Endothelial cell of umbilical vein (primary cell): Measurements from ENCODE around the gene MYH15. TPM values are rescaled to one million over a fixed set of nuclear protein-coding genes. Genes with fewer than 3 reads are reported as not detected.
A peak's percentile ranks its signal among the peaks of the same experiment; 100 is the strongest.

Experiments
- BruUV-seq: library from RNA; stranded (reverse); fragments of 400-500 nt; replicated peaks from 2 replicates; lab custom pipeline; 2021; lab: Mats Ljungman, UMichigan
- CTCF ChIA-PET: fragments of 300-600, 350-600 bp; sonication (Branson Sonifier 250); formaldehyde crosslinking; loops from one replicate; lab custom pipeline; 2021; ENCODE audit warnings: antibody characterized with exemption, inconsistent platforms; lab: Charles Lee
- POLR2A ChIA-PET: fragments of 300-600, 350-600 bp; sonication (Branson Sonifier 250); formaldehyde crosslinking; loops from one replicate; lab custom pipeline; 2021; ENCODE audit warnings: antibody characterized with exemption, inconsistent platforms; lab: Charles Lee
- DNase-seq: peaks from one replicate; pipeline ENCODE4 v3.0.0-alpha.2; 2011; ENCODE audit warnings: low read depth, low spot score
- FAIRE-seq: peaks from 2 replicates; lab custom pipeline; 2011; peaks lifted over from hg19 to GRCh38; lab: Jason Lieb, UNC
- H2AFZ ChIP-seq: 2 replicates; pipeline ENCODE4 v1.6.0; 2012; ENCODE audit warnings: low read depth, low read length, control low read depth, inconsistent platforms
- H3K27ac ChIP-seq: 2 replicates; pipeline ENCODE4 v1.5.1; 2011; ENCODE audit warnings: low read depth, mild to moderate bottlenecking, control low read depth, low read length, moderate library complexity; ENCODE audit not compliant: insufficient read depth
- H3K27me3 ChIP-seq, 2 experiments: 2 replicates each; pipeline versions ENCODE4 v1.6.0 to v1.6.1; 2011; ENCODE audit warnings: low read length in 2 of 2, mixed read lengths in 1 of 2; ENCODE audit not compliant: control insufficient read depth in 2 of 2, insufficient read depth in 2 of 2
- H3K36me3 ChIP-seq, 2 experiments: 2 replicates in 1 of 2; 3 replicates in 1 of 2; pipeline ENCODE4 v1.5.1; 2011; ENCODE audit warnings: low read length in 2 of 2, mild to moderate bottlenecking in 1 of 2, moderate library complexity in 1 of 2; ENCODE audit not compliant: control insufficient read depth in 2 of 2, insufficient read depth in 2 of 2; ENCODE audit errors: extremely low read depth in 1 of 2
- H3K4me1 ChIP-seq: 3 replicates; pipeline ENCODE4 v1.5.1; 2011; ENCODE audit warnings: mild to moderate bottlenecking, low read length; ENCODE audit not compliant: control insufficient read depth, insufficient read depth; ENCODE audit errors: extremely low read depth
- H3K4me2 ChIP-seq: 2 replicates; pipeline ENCODE4 v1.6.1; 2011; ENCODE audit warnings: low read length, control low read depth, mixed read lengths; ENCODE audit not compliant: insufficient read depth
- H3K4me3 ChIP-seq, 3 experiments: fragments of 200-600 bp in 1 of 3; sonication (generic), shearing (Covaris generic) in 1 of 3; replicated peaks in 1 of 3; 2 replicates each; pipeline ENCODE4 v1.5.1; 2011 to 2016; ENCODE audit warnings: control low read depth in 3 of 3, low read length in 3 of 3, mild to moderate bottlenecking in 2 of 3, inconsistent platforms in 1 of 3, low read depth in 1 of 3, moderate library complexity in 1 of 3; ENCODE audit not compliant: insufficient read depth in 1 of 3
- H3K79me2 ChIP-seq: 2 replicates; pipeline ENCODE4 v1.6.0; 2012; ENCODE audit warnings: low read length, inconsistent platforms; ENCODE audit not compliant: control insufficient read depth, insufficient read depth
- H3K9ac ChIP-seq: replicated peaks from 2 replicates; pipeline ENCODE3; 2011; ENCODE audit warnings: low read length, control low read depth; ENCODE audit not compliant: insufficient read depth; ENCODE audit errors: extremely low read depth
- H3K9me1 ChIP-seq: replicated peaks from 3 replicates; pipeline ENCODE4 v1.6.0; 2011; ENCODE audit warnings: mild to moderate bottlenecking, low read length; ENCODE audit not compliant: control insufficient read depth, insufficient read depth; ENCODE audit errors: extremely low read depth
- H3K9me3 ChIP-seq: replicated peaks from 2 replicates; pipeline ENCODE4 v1.5.1; 2012; ENCODE audit warnings: low read length, inconsistent platforms; ENCODE audit not compliant: control insufficient read depth, insufficient read depth
- H4K20me1 ChIP-seq: replicated peaks from 2 replicates; pipeline ENCODE3; 2011; ENCODE audit warnings: mild to moderate bottlenecking, low read length; ENCODE audit not compliant: control insufficient read depth, insufficient read depth; ENCODE audit errors: extremely low read depth
- CTCF ChIP-seq, 2 donors: IDR thresholded peaks; 1 replicate in 1 of 2; 2 replicates in 1 of 2; pipeline ENCODE4 v1.5.1; 2011; ENCODE audit warnings: low read length in 2 of 2, mild to moderate bottlenecking in 2 of 2, moderate library complexity in 2 of 2, control low read depth in 1 of 2, inconsistent platforms in 1 of 2, low read depth in 1 of 2; ENCODE audit not compliant: insufficient read depth in 1 of 2; ENCODE audit errors: extremely low read depth in 1 of 2
- FOS ChIP-seq: IDR thresholded peaks from 2 replicates; pipeline ENCODE4 v1.6.1; 2011; ENCODE audit warnings: mild to moderate bottlenecking, low read length, moderate library complexity, borderline replicate concordance; ENCODE audit not compliant: insufficient read depth
- GATA2 ChIP-seq: IDR thresholded peaks from 2 replicates; pipeline ENCODE4 v1.7.0; 2011; ENCODE audit warnings: low read depth, mild to moderate bottlenecking, moderate library complexity, mixed read lengths, low read length; ENCODE audit not compliant: insufficient read length, insufficient read depth
- MYC ChIP-seq: IDR thresholded peaks from one replicate; pipeline ENCODE4 v1.6.1; 2011; ENCODE audit warnings: mild to moderate bottlenecking, low read depth, low read length
- POLR2A ChIP-seq: IDR thresholded peaks from 2 replicates; pipeline ENCODE4 v1.6.1; 2012; ENCODE audit warnings: low read depth, mild to moderate bottlenecking, control low read depth, low read length
- POLR2AphosphoS5 ChIP-seq: IDR thresholded peaks from 2 replicates; pipeline ENCODE4 v1.6.1; 2012; ENCODE audit warnings: low read depth, mild to moderate bottlenecking, control low read depth, low read length, moderate library complexity; ENCODE audit not compliant: insufficient read depth
- dilution Hi-C: fragments of 300-500 bp; cut with MboI; formaldehyde crosslinking; loops from one replicate; pipeline ENCODE4 v1.15.0; 2019; ENCODE audit warnings: low sequenced_read_pairs; ENCODE audit not compliant: extremely low pct_ligation_motif_present
- intact Hi-C: fragments of 100-400 bp; cut with micrococcal nuclease; formaldehyde crosslinking; loops from one replicate; pipeline ENCODE4 v1.10.0; 2022
- polyA plus RNA-seq, 4 experiments: library from polyadenylated mRNA; depleted of rRNA in 3 of 4; stranded (reverse) in 3 of 4; unstranded in 1 of 4; fragments of >200 nt; gene quantifications; 2 replicates each; pipeline versions ENCODE4 v1.2.1 to v1.2.3, GENCODE V29; 2011 to 2012; ENCODE audit warnings: missing spikeins in 1 of 4
- total RNA-seq: library from RNA; stranded (reverse); gene quantifications from 2 replicates; pipeline ENCODE4 v1.2.3, GENCODE V29; 2021
- TF ChIP-seq, protein P1 (sequence below): IDR thresholded peaks from 2 replicates; pipeline ENCODE4 v1.6.1; 2011; ENCODE audit not compliant: insufficient read depth, insufficient read length

The MYH15 gene
- total and polyA plus RNA-seq, 2 donors (not counting 3 experiments of a cell fraction or from before 2014, with no cell fraction given), result 0.27 TPM; not detected in 1

- peak; percentile 72 for FAIRE-seq
- H4K20me1 ChIP-seq, result no peaks in the 10 kb centered on the region
- no peaks in the 10 kb centered on the region for H3K36me3 ChIP-seq
- no peak overlapping the region for H3K4me3 ChIP-seq
- no peak overlapping the region for H3K27ac ChIP-seq
- CTCF ChIA-PET, result interaction anchor here (0.6 to 2.5 kb wide), 90 partner anchors 9 to 1279 kb away, joined by 3 to 55 read pairs (median 4); partner anchors contain the start of genes CIP2A, DZIP3 and IFT57
- H3K9me1 ChIP-seq, result no peaks in the 10 kb centered on the region
- H3K27me3 ChIP-seq, result no peaks in the 10 kb centered on the region
- no TSS peak for BruUV-seq
- no peak overlapping the region for H3K4me2 ChIP-seq
- H3K9me3 ChIP-seq, result no peaks in the 10 kb centered on the region
- TF ChIP-seq FOS (no peak), MYC (no peak), POLR2A (no peak), CTCF (IDR thresholded peaks at IDR 0.05; ENCODE audit: extremely low read depth in 1 of 2, insufficient read depth in 1 of 2, low read depth in 1 of 2, low read length in 2 of 2) (peak; percentile 55 to 57), POLR2AphosphoS5 (no peak), GATA2 (no peak)
- TF ChIP-seq, protein P1, sequence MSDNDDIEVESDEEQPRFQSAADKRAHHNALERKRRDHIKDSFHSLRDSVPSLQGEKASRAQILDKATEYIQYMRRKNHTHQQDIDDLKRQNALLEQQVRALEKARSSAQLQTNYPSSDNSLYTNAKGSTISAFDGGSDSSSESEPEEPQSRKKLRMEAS, result no peak
- dilution Hi-C loops, result no loop called here
- H3K79me2 ChIP-seq, result no peaks in the 10 kb centered on the region
- intact Hi-C loops, result loop anchor here (1.0 to 10.0 kb wide), 7 partner anchors 133 to 1240 kb away; partner anchors contain the start of genes CD47 and IFT57
- H2AFZ ChIP-seq, result no peak overlapping the region
- DNase-seq, result peak; percentile 77
- H3K9ac ChIP-seq, result no peak overlapping the region
- POLR2A ChIA-PET, result interaction anchor here (0.5 kb wide), 1 partner anchor 461 kb away, joined by 3 read pairs; no protein-coding TSS in a partner anchor
- peaks cover 2% of the 10 kb centered on the region for H3K4me1 ChIP-seq
Measured at GRCh38 chr3:108477511-108478147, 32.8 kb downstream of the MYH15 start.
